Tibial nerve (tissue), 4 donors: ENCODE measurements around the gene HSF5.

Experiments used
- CTCF ChIP-seq, 5 experiments: fragments of 200-600 bp in 3 of 5; fragments of 450-650 bp in 2 of 5; sonication (generic) in 3 of 5; IDR thresholded peaks; one replicate each; pipeline ENCODE4 v1.5.1; 2016 to 2019; ENCODE audit warnings: antibody characterized with exemption in 5 of 5, mild to moderate bottlenecking in 3 of 5, moderate library complexity in 2 of 5
- EP300 ChIP-seq, 2 donors: sonication (generic); formaldehyde crosslinking; IDR thresholded peaks; one replicate each; pipeline ENCODE4 v1.6.1; 2017; ENCODE audit warnings: antibody characterized with exemption in 2 of 2, mild to moderate bottlenecking in 1 of 2
- POLR2A ChIP-seq, 2 donors: fragments of 450-650 bp; IDR thresholded peaks; one replicate each; pipeline ENCODE4 v1.6.1; 2017; ENCODE audit warnings: antibody characterized with exemption in 2 of 2, mild to moderate bottlenecking in 2 of 2, moderate library complexity in 2 of 2

DNA sequence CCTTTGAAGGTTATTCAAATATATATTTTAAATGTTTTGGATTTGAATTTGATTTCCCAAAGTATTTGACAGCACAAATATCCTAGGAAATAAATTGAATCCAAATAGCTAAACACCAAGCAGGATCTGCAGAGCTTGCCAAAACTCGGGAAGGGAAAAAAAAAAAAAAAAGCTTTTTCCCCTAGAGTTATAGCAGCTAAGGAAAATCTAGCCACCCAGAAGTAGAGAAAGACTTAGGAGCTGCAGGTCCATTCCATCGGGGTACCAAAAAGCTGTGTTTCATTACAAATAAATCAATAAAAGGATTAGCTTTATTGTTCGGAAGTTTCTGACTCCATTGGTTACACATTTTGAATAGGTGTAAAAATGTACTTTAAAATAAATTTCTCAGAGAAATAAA is 19.3 kb downstream of the HSF5 start:
- TF ChIP-seq CTCF (IDR thresholded peaks at IDR 0.05) (no peak), POLR2A (IDR thresholded peaks at IDR 0.05) (no peak), EP300 (IDR thresholded peaks at IDR 0.05) (no peak)
